ENCODE measurements around the gene PLAAT2.

Gene PLAAT2

DNA sequence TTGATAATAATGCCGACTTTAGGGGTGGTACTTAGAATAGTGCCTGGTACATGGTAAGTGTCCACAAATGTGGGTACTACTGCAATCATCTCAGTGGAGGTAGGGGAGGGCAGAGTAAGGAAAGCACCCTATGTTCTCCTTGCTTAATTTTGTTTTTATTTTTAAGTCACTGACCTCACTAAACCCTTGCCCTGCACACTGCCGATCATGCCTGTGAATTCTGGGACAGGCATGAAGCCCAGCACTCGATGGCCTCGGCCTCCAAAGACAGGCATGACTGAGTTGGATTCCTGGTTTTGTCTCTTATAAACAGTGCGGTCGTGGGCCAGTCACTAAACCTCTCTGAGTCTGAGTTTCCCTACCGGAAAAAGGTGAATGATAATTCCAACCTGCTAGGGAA is 50.4 kb downstream of the PLAAT2 start:
- DNase-seq = no peak

DNA sequence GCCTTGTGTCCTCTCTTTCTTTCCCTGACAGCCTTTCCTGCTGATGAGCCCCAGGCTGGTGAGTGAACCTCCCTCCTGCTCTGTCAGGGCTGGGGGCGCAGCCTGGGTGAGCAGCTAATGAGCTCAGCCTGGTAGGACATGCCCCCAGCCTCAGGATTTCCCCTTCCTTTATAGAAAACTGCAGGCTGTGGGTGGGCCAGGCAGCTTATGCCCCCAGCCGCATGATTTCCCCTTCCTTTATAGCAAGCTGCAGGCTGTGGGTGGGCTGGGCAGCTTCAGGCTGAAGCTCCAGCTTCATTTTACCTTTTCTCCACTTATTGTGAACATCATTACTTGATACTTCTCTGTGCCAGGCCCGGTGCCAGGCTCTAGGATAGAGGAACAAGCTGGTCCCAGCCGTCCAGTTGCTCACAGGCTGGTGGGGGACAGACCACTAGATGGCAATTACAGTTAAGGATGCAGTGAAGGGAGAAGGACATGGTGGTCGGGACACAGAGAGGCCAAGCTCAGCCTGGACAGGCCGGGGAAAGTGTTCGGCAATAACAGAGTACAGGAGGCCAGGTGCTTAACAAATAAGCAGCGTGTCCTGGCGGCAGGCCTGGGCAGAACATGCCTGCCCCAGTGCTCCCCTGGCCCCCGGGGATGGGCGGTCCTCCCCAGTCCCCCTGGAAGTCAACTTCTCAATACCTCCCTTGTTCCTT is 52.0 kb downstream of the PLAAT2 start:
- no peak for DNase-seq

DNA sequence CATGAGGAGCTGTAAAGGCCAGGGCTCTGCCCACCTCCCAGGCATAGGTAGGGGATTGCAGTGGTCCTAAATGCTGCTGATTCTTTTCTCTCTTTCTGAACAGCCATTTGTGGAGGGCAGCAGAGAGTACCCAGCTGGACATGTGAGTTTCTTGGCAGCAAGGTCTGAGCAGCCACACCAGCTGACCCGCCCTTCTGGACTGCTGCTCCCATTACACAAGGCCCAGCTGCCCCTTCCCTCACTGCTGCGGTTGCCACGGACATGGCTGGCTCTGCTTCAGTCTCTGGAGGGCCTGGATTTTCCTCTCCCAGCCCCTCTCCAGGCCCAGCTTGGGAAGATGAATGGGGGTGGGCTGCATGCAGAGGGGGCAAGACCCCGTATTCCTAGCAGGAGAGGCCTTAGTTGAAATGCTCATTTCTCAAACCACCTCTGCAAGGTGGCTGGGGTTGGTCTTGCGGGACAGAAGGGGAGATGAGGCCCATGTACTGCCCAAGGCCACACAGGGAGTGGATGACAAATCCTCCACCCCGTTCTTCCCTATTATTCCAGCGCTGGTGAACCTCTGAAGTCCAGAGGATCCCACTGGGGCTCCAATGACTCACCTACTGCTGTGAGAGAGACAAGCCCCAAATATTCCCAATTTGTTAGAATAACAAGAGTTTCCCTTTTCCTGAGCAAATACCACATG is 52.7 kb downstream of the PLAAT2 start:
- peak in 1 of 2 experiments; percentile 7 for DNase-seq

DNA sequence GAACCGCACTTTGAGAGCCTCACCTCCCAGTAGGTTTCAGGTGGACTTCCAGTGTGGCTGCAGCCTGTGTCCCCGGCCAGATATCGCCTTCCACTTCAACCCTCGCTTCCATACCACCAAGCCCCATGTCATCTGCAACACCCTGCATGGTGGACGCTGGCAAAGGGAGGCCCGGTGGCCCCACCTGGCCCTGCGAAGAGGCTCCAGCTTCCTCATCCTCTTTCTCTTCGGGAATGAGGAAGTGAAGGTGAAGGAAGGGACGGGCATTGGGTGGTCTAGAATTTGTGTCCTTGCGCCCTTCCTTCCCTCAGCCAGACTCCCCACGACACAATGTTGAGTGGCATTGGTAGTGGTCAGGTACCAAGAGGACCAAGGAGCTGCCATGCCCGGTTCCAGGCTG is 54.4 kb downstream of the PLAAT2 start:
- no peak for DNase-seq

DNA sequence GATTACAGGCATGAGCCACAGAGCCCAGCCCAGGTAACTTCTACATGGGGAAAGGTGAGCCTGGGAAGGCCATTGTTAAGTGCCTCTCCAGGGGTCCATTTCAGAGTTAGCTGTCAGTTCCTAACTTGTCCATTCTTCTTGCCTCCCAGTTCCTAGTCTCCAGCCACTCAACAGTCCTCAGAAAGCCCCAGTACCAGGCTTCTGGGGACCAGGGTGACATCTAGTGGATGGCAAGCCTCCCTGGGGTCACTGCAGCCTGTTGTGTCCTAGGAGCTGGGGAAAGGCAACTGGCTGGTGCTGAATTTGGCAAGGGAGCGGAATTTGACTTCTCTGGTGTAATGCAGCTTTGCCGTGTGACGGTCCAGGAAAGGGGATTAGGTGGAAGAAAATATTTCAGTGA is 55.2 kb downstream of the PLAAT2 start:
- DNase-seq = no peak

DNA sequence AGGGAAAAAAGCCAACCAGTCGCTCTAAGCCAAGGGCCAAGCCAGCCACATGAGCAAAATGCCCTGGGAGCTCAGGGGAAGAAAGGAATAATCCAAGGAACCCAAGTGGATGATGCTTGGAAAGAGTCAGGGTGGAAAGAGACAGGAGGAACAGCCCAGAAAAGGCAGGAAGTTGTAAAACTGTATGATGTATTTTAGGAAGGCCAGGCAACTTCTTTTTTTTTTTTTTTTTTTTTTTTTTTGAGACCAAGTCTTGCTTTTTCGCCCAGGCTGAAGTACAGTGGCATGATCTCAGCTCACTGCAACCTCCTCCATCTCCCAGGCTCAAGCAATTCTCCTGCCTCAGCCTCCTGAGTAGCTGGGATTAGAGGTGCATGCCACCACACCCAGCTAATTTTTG is 55.7 kb downstream of the PLAAT2 start:
- no peak for DNase-seq

DNA sequence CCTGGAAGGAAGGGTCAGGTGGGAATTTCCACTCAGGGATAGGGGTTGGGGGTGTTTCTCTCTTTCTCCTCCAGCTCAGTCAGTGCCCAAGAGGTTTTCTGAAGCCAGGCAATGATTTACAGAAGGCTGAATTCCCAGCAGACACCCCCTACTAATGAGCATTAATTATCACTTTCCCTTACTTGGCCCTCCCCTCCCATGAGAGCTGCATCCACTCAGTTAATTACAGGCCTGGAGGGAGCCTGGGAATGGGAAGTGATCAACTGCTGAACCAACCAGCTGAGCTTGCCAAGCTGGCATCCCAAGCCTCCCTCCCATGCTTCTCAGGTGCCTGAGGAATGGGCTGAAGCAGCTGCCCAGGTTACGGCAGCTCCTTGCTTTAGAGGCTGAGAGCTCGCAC is 56.3 kb downstream of the PLAAT2 start:
- DNase-seq = no peak

DNA sequence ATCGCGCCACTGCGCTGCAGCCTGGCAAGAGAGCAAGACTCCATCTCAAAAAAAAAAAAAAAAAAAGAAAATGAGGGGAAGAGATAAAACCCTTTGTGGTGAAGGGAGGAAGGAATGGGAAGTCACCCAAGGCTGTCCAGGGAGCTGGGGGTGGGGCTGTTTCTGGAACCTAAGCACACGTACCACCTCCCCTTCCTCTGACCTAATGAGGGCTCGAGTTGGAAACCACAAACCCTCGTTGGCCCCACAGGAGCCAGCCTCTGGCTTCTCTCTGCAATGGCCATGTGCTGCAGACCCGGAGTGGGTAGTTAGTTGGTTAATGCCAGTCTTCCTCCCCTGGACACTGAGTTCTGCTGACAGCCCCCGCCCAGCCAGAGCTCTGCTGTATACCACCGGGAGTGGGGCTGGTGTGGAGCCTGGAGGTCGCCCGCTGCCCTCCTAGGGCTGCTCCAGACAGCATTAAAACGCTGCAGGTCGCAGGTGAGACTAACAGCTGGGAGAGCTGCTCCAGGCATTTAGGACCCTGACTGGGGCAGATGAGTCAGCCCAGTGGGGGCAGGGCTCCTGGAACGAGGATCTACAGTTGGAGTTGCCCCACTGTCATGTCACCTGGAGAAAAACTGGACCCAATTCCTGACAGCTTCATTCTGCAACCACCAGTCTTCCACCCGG is 57.2 kb downstream of the PLAAT2 start, which contains the start of gene LGALS12:
LGALS12 (plus strand) TSS at position 228 of the 672 bp plus-strand sequence; CDS start at position 603, 375 bp downstream.
- DNase-seq = no peak

DNA sequence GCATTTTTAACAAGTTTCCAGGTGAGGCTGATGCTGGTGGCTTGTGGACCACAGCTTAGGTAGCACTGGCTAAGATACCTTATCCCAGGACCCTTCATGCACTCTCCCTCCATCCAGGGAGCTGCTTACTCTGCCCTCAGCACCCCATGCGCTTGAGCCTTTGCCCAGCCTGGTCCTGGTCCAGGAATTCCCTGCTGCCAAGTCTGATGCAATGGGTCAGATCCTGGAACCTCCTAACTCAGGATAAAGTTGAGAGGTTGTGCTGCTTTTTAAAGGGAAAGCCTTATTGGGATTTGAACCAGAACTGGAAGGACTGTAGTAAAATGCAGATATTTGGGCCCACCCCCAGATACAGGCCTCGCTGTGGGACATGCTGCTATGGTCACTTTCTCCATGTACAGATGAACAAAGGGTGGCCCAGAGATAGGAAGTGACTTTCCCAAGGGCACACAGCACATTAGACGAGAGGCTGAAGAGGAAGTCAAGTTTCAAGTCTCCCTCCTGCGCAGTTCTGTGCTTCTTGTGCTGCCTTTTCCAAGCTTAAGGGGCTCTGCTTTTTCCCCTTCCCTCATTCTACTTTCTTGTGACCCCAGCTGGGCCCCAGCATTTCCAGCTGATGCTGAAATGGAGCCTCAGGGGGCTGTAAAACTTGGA is 58.1 kb downstream of the PLAAT2 start:
- DNase-seq = no peak

DNA sequence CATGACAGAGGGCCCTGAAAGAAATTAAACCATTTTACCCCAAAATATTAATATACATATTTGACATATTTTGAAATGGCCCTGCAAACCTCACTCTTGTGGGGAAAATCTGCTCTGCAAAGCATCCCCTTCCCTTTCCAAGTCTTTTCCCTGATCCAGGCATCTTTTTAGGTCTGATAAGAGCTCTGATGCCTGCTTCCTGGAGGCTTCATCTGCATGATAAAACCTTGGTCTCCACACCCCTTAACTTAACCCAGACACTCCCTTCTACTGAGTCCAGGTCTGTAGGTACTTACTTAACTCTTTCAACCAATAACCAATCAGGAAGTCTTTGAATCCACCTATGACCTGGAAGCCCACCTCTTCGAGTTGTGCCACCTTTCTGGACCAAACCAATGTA is 59.1 kb downstream of the PLAAT2 start:
- DNase-seq = no peak

DNA sequence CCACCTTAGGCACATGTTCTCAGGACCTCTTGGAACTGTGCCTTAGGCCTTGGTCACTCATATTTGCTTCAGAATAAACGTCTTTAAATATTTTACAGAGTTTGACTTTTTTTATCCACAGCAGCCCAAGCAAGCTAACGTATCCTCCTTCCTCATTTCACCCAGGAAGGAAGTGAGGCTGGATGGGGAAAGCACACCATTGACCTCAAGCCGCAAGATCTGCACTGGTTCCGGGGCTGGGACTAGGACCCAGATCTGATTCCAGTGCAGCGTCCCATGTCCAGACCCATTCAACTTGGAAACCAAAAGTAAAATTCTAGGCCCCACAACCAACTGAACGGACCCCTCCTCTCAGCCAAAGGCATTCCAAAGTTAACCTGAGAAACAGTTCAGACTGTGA is 59.7 kb downstream of the PLAAT2 start:
- no peak for DNase-seq

Measured in cerebellar nuclear complex (tissue), 1 donor.